Transverse colon (tissue), 4 donors: ENCODE data around the gene NUP153. TPM values are rescaled to one million over a fixed set of nuclear protein-coding genes. Genes with fewer than 3 reads are reported as not detected.

Experiments
- DNase-seq: peaks from one replicate; pipeline ENCODE4 v3.0.0-alpha.2; 2019
- H3K27ac ChIP-seq, 4 donors: fragments of 200-600 bp; sonication (generic); 2 replicates each; pipeline ENCODE4 v1.5.1; 2016 to 2018; ENCODE audit warnings: inconsistent platforms in 4 of 4
- H3K27me3 ChIP-seq: fragments of 200-600 bp; sonication (generic); 2 replicates; pipeline ENCODE4 v1.5.1; 2017; ENCODE audit warnings: inconsistent platforms
- H3K36me3 ChIP-seq, 4 donors: fragments of 200-600 bp; sonication (generic); 2 replicates each; pipeline ENCODE4 v1.5.1; 2017 to 2019; ENCODE audit warnings: inconsistent platforms in 4 of 4
- H3K4me1 ChIP-seq, 4 donors: fragments of 200-600 bp; sonication (generic); 2 replicates each; pipeline ENCODE4 v1.5.1; 2017 to 2020; ENCODE audit warnings: inconsistent platforms in 4 of 4
- H3K4me3 ChIP-seq, 4 donors: fragments of 200-600 bp; sonication (generic); 1 replicate in 1 of 4; 2 replicates in 3 of 4; pipeline versions ENCODE4 v1.5.1 to v1.6.1; 2017 to 2019; ENCODE audit warnings: inconsistent platforms in 4 of 4
- H3K9me3 ChIP-seq, 2 donors: fragments of 200-600 bp; sonication (generic); 2 replicates each; pipeline ENCODE4 v1.5.1; 2017 to 2019; ENCODE audit warnings: inconsistent platforms in 2 of 2
- CTCF ChIP-seq, 5 experiments: fragments of 200-600 bp in 3 of 5; fragments of 450-650 bp in 2 of 5; sonication (generic) in 3 of 5; IDR thresholded peaks; 1 replicate in 2 of 5; 2 replicates in 3 of 5; pipeline ENCODE4 v1.5.1; 2016 to 2017; ENCODE audit warnings: antibody characterized with exemption in 5 of 5, inconsistent platforms in 3 of 5, mild to moderate bottlenecking in 2 of 5, moderate library complexity in 1 of 5
- EP300 ChIP-seq: sonication (generic); formaldehyde crosslinking; IDR thresholded peaks from one replicate; pipeline ENCODE4 v1.6.1; 2017; ENCODE audit warnings: antibody characterized with exemption, low read depth
- POLR2A ChIP-seq: fragments of 450-650 bp; IDR thresholded peaks from one replicate; pipeline ENCODE4 v1.6.1; 2016; ENCODE audit warnings: antibody characterized with exemption, mild to moderate bottlenecking, moderate library complexity
- POLR2AphosphoS5 ChIP-seq, 3 donors: sonication (generic); formaldehyde crosslinking; IDR thresholded peaks; one replicate each; pipeline ENCODE4 v1.6.1; 2016; ENCODE audit warnings: antibody characterized with exemption in 3 of 3
- WGBS, 2 donors: methylation state at CpG; one replicate each; pipeline ENCODE4 v1.1.5; 2018; ENCODE audit warnings: low coverage in 1 of 2; 5-methylcytosine and 5-hydroxymethylcytosine counted together
- in situ Hi-C, 4 donors: fragments of 200-750 bp; cut with MboI; loops; one replicate each; pipeline versions ENCODE4 v1.15.0 to v1.15.1; 2017; ENCODE audit warnings: low sequenced_read_pairs in 3 of 4, low pct_ligation_motif_present in 1 of 4, low pct_unique_long_range_greater_than_20kb in 1 of 4
- intact Hi-C: fragments of 100-400 bp; cut with DNase I; formaldehyde crosslinking; loops from one replicate; pipeline ENCODE4 v1.15.1; 2023; ENCODE audit warnings: low total_unique reads
- total RNA-seq, 4 donors: library from RNA; depleted of rRNA; stranded (reverse); fragments of >200 nt; gene quantifications; one replicate each; pipeline ENCODE4 v1.1.0, GENCODE V29; 2016

Gene NUP153
- total RNA-seq, 4 donors from 2014 or later = 27.9 to 37.0 (median 32.1) TPM

DNA sequence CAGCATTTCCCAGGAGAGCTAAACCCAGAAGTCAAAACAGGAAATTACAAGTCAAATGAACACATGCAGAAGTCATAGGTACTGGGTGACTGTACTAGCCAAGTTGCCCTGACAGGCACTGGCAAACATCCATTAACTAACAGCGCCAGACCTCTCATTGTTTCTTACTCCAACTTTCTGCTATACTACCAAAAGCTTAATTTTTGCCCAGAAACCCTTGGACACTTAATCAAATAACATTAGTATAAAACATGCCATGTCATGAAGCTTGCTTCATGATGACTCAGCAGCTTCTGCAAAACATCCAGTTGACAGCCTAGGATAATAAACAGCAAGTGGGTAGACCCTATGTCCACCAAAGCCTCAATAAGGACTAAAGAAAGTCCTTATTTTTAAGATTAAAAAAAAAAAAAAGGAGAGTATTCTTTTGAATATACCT lies 3.5 kb downstream of the NUP153 start:
- 59% methylated on average over 1 of the region's 1 CpG; no CpG with 5 or more reads in 1 of the 2 donors for WGBS, 2 donors
- in situ Hi-C loops (no loop called here), intact Hi-C loops (no loop called here)
- Histone ChIP-seq H3K9me3 (no peaks in the 10 kb centered on the region), H3K4me1 (peaks cover 11 to 68% (median 46%) of the 10 kb centered on the region in 4 donors), H3K36me3 (no peaks in the 10 kb centered on the region), H3K27ac (peak overlapping the region; percentile 95 to 99 (median 97)), H3K4me3 (no peak overlapping the region), H3K27me3 (no peaks in the 10 kb centered on the region)
- TF ChIP-seq POLR2AphosphoS5 (IDR thresholded peaks at IDR 0.05) = peak in 2 of 3 donors; percentile 60 to 73
- no peak for TF ChIP-seq POLR2A
- TF ChIP-seq CTCF (IDR thresholded peaks at IDR 0.05) = no peak
- TF ChIP-seq EP300 = no peak
- DNase-seq = no peak

GRCh38 chr6:17700421-17701416 lies 6.0 kb downstream of the NUP153 start:
- intact Hi-C loops = no loop called here
- in situ Hi-C loops = no loop called here
- H3K36me3 ChIP-seq = no peaks in the 10 kb centered on the region
- no peaks in the 10 kb centered on the region for H3K27me3 ChIP-seq
- no peaks in the 10 kb centered on the region for H3K9me3 ChIP-seq
- TF ChIP-seq CTCF (IDR thresholded peaks at IDR 0.05) (no peak), EP300 (no peak), POLR2AphosphoS5 (IDR thresholded peaks at IDR 0.05) (no peak), POLR2A (no peak)
- no peak for DNase-seq
- H3K4me1 ChIP-seq = peaks cover 11 to 58% (median 41%) of the 10 kb centered on the region in 4 donors
- no peak overlapping the region for H3K4me3 ChIP-seq
- 81 to 95% methylated on average over 10 to 14 of the region's 14 CpGs for WGBS, 2 donors
- H3K27ac ChIP-seq = no peak overlapping the region

GRCh38 chr6:17691925-17692538 lies 14.7 kb downstream of the NUP153 start:
- no peaks in the 10 kb centered on the region for H3K9me3 ChIP-seq
- H3K27me3 ChIP-seq = no peaks in the 10 kb centered on the region
- no peak for DNase-seq
- intact Hi-C loops (no loop called here), in situ Hi-C loops (no loop called here)
- no peak for TF ChIP-seq EP300
- TF ChIP-seq CTCF (IDR thresholded peaks at IDR 0.05) = no peak
- no peak for TF ChIP-seq POLR2AphosphoS5 (IDR thresholded peaks at IDR 0.05)
- TF ChIP-seq POLR2A = no peak
- 88 to 97% methylated on average over 3 to 4 of the region's 4 CpGs for WGBS, 2 donors
- H3K4me1 ChIP-seq = peaks cover 0 to 22% (median 5%) of the 10 kb centered on the region in 4 donors
- no peak overlapping the region for H3K27ac ChIP-seq
- no peak overlapping the region for H3K4me3 ChIP-seq
- peaks cover 0 to 10% (median 4%) of the 10 kb centered on the region in 4 donors for H3K36me3 ChIP-seq

- H3K4me1 ChIP-seq = peaks cover 0 to 14% (median 5%) of the 10 kb centered on the region in 4 donors
- in situ Hi-C loops (no loop called here), intact Hi-C loops (no loop called here)
- no peaks in the 10 kb centered on the region for H3K9me3 ChIP-seq
- H3K27me3 ChIP-seq = no peaks in the 10 kb centered on the region
- 83 to 91% methylated on average over 2 of the region's 2 CpGs for WGBS, 2 donors
- DNase-seq = no peak
- TF ChIP-seq POLR2A (no peak), CTCF (IDR thresholded peaks at IDR 0.05) (no peak), POLR2AphosphoS5 (IDR thresholded peaks at IDR 0.05) (no peak), EP300 (no peak)
- no peak overlapping the region for H3K27ac ChIP-seq
- H3K36me3 ChIP-seq = peaks cover 0 to 23% (median 5%) of the 10 kb centered on the region in 4 donors
- H3K4me3 ChIP-seq = no peak overlapping the region
These were observed 18.2 kb downstream of the NUP153 start for GRCh38 chr6:17688481-17688880.
